HAP-1 (cell line): ENCODE results near the gene GIMAP2.

Experiments
- DNase-seq, 2 experiments: peaks; one replicate each; pipeline ENCODE4 v3.0.0-alpha.2; 2016 to 2020; ENCODE audit warnings: low spot score in 2 of 2
- H3K27me3 ChIP-seq: fragments of 250-450 bp; sonication (Bioruptor Pico); 2 replicates; pipeline ENCODE4 v1.5.1; 2020; ENCODE audit warnings: low read depth, mild to moderate bottlenecking, moderate library complexity
- H3K36me3 ChIP-seq: fragments of 250-450 bp; sonication (Bioruptor Pico); replicated peaks from 2 replicates; pipeline ENCODE4 v1.5.1; 2020; ENCODE audit warnings: mild to moderate bottlenecking
- H3K4me1 ChIP-seq: fragments of 250-450 bp; sonication (Bioruptor Pico); 2 replicates; pipeline ENCODE4 v1.5.1; 2020; ENCODE audit warnings: mild to moderate bottlenecking
- H3K4me3 ChIP-seq: fragments of 250-450 bp; sonication (Bioruptor Pico); 2 replicates; pipeline ENCODE4 v1.5.1; 2020; ENCODE audit warnings: mild to moderate bottlenecking, moderate library complexity
- H3K9me3 ChIP-seq: fragments of 250-450 bp; sonication (Bioruptor Pico); 2 replicates; pipeline ENCODE4 v1.5.1; 2020; ENCODE audit warnings: mild to moderate bottlenecking, moderate library complexity
- in situ Hi-C: fragments of 300-500 bp; cut with MboI; formaldehyde crosslinking; loops from 3 replicates; pipeline ENCODE4 v1.14.3; 2020; ENCODE audit warnings: low sequenced_read_pairs, inconsistent platforms, mixed read lengths

The GIMAP2 gene

GRCh38 chr7:150732786-150733481 lies 47.4 kb downstream of the GIMAP2 start:
- Histone ChIP-seq H3K4me1 (peaks cover 5% of the 10 kb centered on the region), H3K4me3 (no peak overlapping the region), H3K27me3 (peaks cover under 1% of the 10 kb centered on the region; the same call in 1 of the 2 replicates), H3K36me3 (no peaks in the 10 kb centered on the region), H3K9me3 (no peaks in the 10 kb centered on the region)
- in situ Hi-C loops = no loop called here
- no peak for DNase-seq

GRCh38 chr7:150733482-150734095 lies 48.1 kb downstream of the GIMAP2 start:
- no peak overlapping the region for H3K4me3 ChIP-seq
- H3K4me1 ChIP-seq = peaks cover 5% of the 10 kb centered on the region
- in situ Hi-C loops = no loop called here
- H3K36me3 ChIP-seq = no peaks in the 10 kb centered on the region
- no peak for DNase-seq
- H3K9me3 ChIP-seq = no peaks in the 10 kb centered on the region
- peaks cover 6% of the 10 kb centered on the region; the same call in 1 of the 2 replicates for H3K27me3 ChIP-seq

GRCh38 chr7:150734254-150734653 lies 48.7 kb downstream of the GIMAP2 start:
- Histone ChIP-seq H3K36me3 (no peaks in the 10 kb centered on the region), H3K27me3 (peaks cover 7% of the 10 kb centered on the region; the same call in 1 of the 2 replicates), H3K4me1 (peaks cover 5% of the 10 kb centered on the region), H3K9me3 (no peaks in the 10 kb centered on the region), H3K4me3 (no peak overlapping the region)
- DNase-seq = no peak
- in situ Hi-C loops = no loop called here

GRCh38 chr7:150735596-150736358 lies 50.3 kb downstream of the GIMAP2 start:
- in situ Hi-C loops = no loop called here
- peak; percentile 35 to 55 for DNase-seq
- Histone ChIP-seq H3K4me1 (peaks cover 5% of the 10 kb centered on the region), H3K36me3 (no peaks in the 10 kb centered on the region), H3K9me3 (no peaks in the 10 kb centered on the region), H3K4me3 (no peak overlapping the region), H3K27me3 (peaks cover 8% of the 10 kb centered on the region; the same call in 1 of the 2 replicates)

DNA sequence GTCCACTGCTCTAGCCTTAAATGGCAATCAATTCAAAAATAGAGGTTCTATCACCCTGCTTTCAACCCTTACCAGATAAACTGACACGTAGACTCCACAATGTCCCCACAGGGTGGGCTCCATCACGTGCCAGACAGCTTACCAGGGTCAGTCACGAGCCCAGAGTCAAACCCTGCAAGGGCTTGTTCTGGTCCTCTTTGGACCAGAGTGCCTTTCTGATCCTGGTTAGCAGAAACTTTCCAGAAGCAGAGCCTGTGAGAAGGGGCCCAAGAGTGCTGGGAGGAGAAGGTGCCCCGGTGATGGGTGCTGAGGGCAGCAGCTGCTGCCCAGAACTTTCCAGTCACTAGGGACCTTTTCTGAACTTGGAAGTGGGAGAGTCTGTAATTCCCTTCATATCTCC lies 51.4 kb downstream of the GIMAP2 start:
- peaks cover 8% of the 10 kb centered on the region; the same call in 1 of the 2 replicates for H3K27me3 ChIP-seq
- in situ Hi-C loops = no loop called here
- H3K9me3 ChIP-seq = no peaks in the 10 kb centered on the region
- H3K4me3 ChIP-seq = no peak overlapping the region
- DNase-seq = no peak
- peaks cover 5% of the 10 kb centered on the region for H3K4me1 ChIP-seq
- no peaks in the 10 kb centered on the region for H3K36me3 ChIP-seq

DNA sequence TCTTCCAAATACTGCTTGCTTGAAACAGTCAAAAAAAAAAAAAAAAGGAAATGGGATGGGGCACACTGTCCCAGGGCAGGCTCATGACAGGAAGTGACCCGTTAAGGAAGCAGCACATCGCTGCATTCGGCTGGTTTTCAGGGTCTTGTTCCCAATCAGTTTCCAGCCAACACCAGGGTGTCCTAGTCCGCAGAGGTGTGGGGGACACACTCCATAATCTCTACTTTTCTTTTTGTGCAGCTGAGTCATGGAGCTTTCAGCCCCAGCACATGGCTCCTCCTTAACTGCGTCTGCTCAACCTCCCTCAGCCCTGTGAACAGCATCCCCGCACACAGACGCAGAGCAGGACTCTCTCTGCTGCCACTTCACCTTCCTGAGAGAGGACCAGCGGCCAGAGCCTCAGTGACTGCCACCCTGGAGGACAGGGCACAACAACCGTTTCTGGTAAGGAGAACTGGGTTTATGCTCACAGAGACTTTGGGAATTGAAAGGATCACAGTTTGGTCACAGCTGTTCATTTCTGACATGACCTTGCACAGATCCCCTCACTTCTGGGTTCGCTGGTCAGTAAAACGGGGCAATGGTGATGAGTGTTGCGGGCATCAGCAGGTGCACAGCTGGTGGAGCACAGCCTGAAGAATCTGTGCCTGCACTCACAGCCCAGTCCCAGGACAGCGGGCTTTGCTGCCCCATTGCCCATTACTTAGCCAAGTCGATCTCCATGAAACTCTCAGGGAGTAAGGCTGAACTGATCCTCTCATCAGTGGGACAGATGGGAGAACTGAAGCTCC lies 52.0 kb downstream of the GIMAP2 start, which contains the start of gene GIMAP5:
Gene GIMAP5, plus strand, starts transcription at position 154 of the 791 bp plus-strand sequence. CDS start 3,467 bp downstream, outside the sequence.
- in situ Hi-C loops = no loop called here
- DNase-seq = no peak
- peaks cover 8% of the 10 kb centered on the region; the same call in 1 of the 2 replicates for H3K27me3 ChIP-seq
- no peak within 1 kb of the TSS for H3K4me3 ChIP-seq
- peaks cover 5% of the 10 kb centered on the region for H3K4me1 ChIP-seq
- H3K9me3 ChIP-seq = no peaks in the 10 kb centered on the region
- H3K36me3 ChIP-seq = no peaks in the 10 kb centered on the region

DNA sequence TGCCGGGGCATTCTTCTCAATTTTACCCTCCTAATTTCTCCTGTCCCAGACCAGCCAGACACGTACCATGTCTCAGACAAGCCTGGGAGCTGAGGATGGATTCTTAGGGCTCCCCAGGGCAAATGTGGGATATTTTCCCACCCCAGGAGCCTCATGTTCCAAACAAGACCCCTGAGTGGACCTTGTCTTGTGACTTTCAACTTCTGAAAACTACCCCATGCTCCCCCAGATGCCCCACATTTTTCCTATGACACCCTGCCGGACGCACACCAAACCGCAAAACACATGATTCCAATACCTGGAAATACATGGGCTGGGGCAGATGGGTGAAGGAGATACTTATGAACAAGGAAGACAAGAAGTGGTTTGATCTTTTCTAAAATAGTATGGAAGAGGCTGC lies 52.6 kb downstream of the GIMAP2 start:
- H3K9me3 ChIP-seq = no peaks in the 10 kb centered on the region
- in situ Hi-C loops = no loop called here
- H3K4me3 ChIP-seq = no peak overlapping the region
- peaks cover 8% of the 10 kb centered on the region; the same call in 1 of the 2 replicates for H3K27me3 ChIP-seq
- no peak for DNase-seq
- peaks cover 5% of the 10 kb centered on the region for H3K4me1 ChIP-seq
- no peaks in the 10 kb centered on the region for H3K36me3 ChIP-seq

DNA sequence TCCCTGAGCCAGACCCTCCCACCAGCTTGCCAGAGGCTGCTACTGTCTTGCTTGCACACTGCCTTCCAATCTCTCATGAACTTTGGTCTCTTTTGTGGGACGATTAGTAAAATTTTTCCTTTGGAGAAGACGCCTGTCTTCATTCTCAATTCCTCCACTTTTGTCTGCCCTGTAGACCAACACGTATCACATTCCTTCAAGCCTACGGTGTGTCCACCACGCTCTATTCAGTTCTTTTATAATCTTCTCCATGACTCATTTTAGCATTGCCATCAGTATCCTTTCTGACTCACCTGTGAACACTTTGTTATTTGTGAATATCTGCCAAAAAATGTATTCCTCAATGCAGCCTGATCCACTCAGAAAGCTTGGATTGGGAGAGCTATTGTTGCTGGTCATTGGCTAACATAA lies 53.1 kb downstream of the GIMAP2 start:
- in situ Hi-C loops = no loop called here
- Histone ChIP-seq H3K36me3 (no peaks in the 10 kb centered on the region), H3K4me3 (no peak overlapping the region), H3K27me3 (peaks cover 8% of the 10 kb centered on the region; the same call in 1 of the 2 replicates), H3K9me3 (no peaks in the 10 kb centered on the region), H3K4me1 (peaks cover 5% of the 10 kb centered on the region)
- no peak for DNase-seq

DNA sequence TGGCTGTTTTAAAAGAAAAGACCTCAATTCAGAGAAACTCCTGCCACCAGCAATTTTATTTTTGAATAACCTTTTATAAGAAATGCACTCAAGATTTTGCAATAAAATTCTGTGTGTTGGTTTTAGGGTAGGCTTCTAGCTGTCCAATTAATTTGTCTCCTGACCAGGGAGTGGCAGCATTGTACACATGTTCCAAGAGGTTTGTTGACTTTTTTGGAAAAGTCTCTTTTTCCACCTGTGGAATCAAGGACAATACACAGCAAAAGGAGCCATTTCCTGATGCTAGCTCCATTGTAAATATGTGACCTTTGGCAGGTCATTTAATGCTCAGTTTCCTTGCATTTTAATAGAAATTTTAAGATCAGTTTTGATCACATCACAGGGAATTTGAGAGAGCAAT lies 53.5 kb downstream of the GIMAP2 start:
- Histone ChIP-seq H3K9me3 (no peaks in the 10 kb centered on the region), H3K36me3 (no peaks in the 10 kb centered on the region), H3K4me3 (no peak overlapping the region), H3K4me1 (peaks cover 5% of the 10 kb centered on the region), H3K27me3 (peaks cover 8% of the 10 kb centered on the region; the same call in 1 of the 2 replicates)
- in situ Hi-C loops = no loop called here
- DNase-seq = no peak

DNA sequence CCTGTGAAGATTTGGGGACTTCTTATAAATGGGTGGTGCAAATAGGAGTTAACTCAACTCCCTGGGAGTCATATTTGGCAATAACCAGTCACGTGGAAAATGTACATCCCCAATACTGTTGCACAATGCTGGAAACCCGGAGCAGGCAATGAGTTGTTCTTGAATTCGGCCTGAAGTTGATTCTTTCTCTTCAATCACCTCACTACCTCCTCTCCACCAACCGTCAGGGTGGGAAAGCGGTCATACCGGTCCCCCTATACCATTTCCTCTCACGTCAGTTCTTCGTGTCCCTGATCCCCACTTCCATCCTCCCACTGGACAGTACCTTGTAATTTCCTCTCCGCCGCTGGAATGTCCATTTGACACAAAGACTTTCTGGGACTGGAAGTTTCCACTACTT lies 54.5 kb downstream of the GIMAP2 start:
- peaks cover 5% of the 10 kb centered on the region for H3K4me1 ChIP-seq
- DNase-seq = no peak
- H3K36me3 ChIP-seq = no peaks in the 10 kb centered on the region
- H3K4me3 ChIP-seq = no peak overlapping the region
- H3K9me3 ChIP-seq = no peaks in the 10 kb centered on the region
- H3K27me3 ChIP-seq = peaks cover 8% of the 10 kb centered on the region; the same call in 1 of the 2 replicates
- in situ Hi-C loops = no loop called here

DNA sequence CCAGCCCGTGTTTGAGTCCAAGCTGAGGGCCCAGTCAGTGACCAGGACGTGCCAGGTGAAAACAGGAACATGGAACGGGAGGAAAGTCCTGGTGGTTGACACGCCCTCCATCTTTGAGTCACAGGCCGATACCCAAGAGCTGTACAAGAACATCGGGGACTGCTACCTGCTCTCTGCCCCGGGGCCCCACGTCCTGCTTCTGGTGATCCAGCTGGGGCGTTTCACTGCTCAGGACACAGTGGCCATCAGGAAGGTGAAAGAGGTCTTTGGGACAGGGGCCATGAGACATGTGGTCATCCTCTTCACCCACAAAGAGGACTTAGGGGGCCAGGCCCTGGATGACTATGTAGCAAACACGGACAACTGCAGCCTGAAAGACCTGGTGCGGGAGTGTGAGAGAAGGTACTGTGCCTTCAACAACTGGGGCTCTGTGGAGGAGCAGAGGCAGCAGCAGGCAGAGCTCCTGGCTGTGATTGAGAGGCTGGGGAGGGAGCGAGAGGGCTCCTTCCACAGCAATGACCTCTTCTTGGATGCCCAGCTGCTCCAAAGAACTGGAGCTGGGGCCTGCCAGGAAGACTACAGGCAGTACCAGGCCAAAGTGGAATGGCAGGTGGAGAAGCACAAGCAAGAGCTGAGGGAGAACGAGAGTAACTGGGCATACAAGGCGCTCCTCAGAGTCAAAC lies 56.9 kb downstream of the GIMAP2 start:
- H3K4me1 ChIP-seq = no peaks in the 10 kb centered on the region
- DNase-seq = no peak
- H3K27me3 ChIP-seq = peaks cover 8% of the 10 kb centered on the region
- in situ Hi-C loops = no loop called here
- no peaks in the 10 kb centered on the region for H3K9me3 ChIP-seq
- H3K4me3 ChIP-seq = no peak overlapping the region
- H3K36me3 ChIP-seq = no peaks in the 10 kb centered on the region
